Thoracic aorta endothelial cell (primary cell): ENCODE measurements around the gene SETDB1. TPM values are rescaled to one million over a fixed set of nuclear protein-coding genes. Genes with fewer than 3 reads are reported as not detected.

Experiments
- total RNA-seq: library from RNA; depleted of rRNA; stranded (reverse); fragments of >200 nt; gene quantifications from 2 replicates; pipeline ENCODE4 v1.2.3, GENCODE V29; 2012

SETDB1 gene
- total RNA-seq, result 36.7 and 39.6 TPM in 2 replicates

DNA sequence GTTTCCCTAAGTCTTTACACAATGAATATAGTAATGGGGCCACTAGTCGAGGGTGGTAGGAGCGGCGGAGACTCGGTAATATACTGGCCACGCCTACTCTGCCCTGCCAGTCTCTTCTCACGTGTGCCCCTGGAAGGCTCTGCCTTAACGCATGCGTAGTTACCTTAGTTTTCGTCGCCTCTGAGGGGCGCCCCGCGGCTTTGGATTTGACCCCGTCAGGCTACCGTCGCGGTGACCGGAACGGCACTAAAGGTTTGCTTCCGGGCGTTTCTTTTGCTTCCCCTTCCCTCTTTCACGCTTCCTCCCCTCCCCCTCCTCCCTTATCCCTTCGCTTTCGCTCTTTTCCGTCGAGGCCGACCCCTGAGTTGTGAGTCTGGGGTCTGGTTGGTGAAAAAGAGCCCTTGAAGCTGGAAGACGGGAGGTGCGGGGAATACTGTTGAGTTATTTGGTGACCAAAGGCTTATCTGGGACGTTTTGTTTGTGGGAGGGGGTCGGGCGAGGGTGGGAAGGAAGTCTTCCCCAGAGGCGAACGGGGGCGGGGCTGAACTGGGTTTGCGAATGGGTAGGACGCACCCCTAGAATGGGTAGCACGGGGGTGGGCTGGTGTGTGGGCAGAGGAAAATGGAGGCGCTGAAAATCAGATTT, at the start of gene SETDB1:
Gene SETDB1, plus strand, starts transcription at position 267 of the 645 bp plus-strand sequence. CDS start 1,352 bp downstream, outside the sequence.

DNA sequence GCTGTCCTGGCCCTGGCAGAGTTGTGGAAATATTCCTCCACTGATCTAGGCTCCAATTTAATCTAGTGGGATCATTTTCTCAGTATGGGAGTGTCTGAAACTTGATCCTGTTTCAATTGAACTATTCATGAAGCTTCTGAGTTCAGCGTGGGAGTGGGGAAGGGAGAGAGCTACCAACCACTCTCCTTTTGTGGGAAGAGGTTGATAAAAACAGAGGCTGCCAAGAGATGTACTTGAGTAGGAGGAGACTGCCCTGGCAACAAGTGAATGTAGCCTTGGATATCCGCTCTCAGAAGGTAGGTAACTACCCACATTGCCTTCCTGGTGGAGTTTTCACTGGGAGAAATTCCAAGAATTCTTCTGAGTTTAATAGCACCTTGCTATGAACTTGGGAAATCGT, 39.1 kb upstream of the SETDB1 start, which contains the start of gene CTXND2:
Gene CTXND2, plus strand, starts transcription at position 119 of the 400 bp plus-strand sequence. CDS start 25,179 bp downstream, outside the sequence.

DNA sequence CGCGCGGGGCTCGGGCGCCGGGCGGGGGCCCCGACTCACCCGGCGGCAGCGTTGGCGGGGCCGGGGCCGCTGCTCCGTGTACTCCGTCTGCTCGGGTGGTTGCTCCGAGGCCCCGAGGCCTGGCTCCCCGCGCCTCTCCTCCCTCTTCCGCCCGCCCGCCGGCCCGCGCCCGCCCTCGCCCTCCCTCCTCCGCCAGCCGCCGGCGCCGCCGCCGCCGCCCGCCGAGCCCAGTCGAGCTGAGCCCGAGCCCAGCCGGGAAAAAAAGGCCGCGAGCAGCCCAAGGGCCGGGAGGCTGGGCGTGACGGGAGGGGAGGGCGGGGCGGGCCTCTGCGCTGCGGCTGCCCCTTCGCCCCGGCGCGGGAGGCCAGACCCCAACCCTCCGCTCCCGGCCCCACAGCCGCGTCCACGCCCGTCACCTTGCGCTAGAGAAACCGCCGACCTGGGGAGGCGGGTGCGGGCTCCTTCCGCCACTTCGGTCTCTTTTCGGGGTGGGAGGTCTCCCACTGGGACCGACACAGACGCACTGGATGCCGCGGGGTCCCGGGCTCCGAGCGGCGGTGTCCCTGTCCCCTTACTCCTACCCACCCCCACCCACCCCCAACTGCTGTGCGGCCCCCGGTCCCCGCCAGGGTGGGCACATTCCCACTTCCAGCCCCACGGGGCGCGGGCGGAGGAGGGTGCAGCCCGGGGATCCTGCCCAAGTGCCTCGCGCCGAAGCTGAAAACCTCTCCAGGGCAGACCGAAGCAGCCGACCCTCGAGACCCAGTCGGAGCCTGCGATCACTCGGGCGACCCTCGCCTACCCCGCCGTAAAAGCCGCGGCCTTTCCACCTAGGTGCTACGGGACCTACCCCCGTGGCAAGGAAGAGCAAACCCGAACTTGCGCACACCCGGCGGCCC, 48.7 kb downstream of the SETDB1 start, which contains the start of gene CERS2:
Gene CERS2, minus strand, starts transcription at position 256 of the 899 bp plus-strand sequence. CDS start 5,745 bp downstream, outside the sequence.

DNA sequence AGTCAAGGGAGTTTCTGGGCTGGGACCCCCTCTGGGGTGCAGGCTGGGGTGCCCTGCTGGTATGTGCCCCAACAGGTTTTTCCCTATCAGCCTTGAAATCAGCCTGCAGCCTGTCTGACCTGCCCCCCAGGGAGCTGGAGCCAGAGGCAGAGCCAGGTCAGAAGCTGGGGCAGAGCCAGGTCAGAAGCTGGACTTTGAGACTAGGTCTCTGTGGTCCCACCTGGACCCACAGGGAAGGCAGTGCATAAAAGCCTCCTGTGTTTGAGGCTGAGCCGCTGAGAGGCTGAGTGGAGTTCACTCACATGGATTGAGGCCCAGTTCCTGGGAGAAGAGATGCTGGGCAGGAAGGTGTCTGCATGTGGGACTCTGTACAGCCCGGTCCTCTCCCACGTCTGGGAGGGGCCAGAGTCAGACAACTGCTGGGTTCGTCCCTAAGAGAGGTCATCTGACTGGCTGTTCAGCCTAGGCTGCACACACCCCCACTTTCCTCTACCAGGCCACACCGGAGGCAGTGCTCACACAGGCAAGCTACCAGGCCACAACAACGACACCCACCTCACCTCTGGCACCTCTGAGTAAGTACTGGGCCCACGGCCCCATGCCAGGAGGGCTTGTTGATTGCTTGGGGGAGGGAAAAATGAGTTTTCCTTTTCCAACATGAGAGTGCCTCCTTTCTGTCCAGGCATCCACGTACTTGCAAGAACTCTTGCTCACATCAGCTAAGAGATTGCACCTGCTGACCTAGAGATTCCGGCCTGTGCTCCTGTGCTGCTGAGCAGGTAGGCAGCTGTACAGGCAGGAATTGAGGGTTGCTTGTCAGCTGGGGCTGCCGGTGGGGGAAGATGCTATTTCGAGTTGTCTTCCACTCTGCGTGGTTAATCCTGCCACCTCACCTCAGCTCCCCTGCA, 55.9 kb downstream of the SETDB1 start, which contains the start of gene ANXA9:
Gene ANXA9, plus strand, starts transcription at position 488 of the 908 bp plus-strand sequence. CDS start 814 bp downstream, outside the sequence.

DNA sequence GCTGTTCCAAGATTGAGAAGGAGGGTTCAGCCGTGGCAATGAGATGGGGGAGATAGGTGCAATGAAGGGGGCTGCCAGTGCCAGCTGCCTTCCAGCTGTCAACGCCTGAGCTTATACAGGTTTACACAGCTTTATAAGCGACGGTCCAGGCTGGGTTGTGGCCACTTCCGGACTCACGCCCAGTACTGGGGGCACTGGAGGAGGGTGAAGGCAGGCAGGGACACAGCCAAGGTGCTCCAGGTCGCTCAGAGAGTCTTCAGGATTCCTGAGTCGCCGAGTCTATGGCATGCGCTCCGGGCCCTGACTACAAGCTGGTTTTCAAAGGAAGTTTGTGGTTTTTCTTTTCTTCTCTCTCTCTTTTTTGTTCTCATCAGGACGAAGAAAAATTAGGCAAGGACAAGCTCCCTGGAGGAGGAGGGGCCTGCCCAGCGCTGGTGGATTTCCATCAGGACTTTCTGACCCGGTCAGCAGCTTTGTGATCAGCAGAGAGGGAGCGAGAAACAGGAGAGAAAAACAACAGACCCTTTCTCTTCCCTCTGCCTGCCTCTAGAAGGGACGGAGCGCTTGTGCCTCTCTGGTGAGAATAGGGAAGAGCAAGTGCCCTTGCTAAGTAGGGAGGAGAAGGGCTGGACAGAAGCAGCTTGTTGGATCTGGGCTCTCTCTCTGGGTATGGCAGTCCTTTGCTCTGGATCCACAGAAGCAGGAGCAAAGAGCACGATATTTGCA, 80.3 kb downstream of the SETDB1 start, which contains the start of gene MINDY1:
Gene MINDY1, minus strand, starts transcription at position 576 of the 726 bp plus-strand sequence. CDS start 4,285 bp downstream, outside the sequence.

DNA sequence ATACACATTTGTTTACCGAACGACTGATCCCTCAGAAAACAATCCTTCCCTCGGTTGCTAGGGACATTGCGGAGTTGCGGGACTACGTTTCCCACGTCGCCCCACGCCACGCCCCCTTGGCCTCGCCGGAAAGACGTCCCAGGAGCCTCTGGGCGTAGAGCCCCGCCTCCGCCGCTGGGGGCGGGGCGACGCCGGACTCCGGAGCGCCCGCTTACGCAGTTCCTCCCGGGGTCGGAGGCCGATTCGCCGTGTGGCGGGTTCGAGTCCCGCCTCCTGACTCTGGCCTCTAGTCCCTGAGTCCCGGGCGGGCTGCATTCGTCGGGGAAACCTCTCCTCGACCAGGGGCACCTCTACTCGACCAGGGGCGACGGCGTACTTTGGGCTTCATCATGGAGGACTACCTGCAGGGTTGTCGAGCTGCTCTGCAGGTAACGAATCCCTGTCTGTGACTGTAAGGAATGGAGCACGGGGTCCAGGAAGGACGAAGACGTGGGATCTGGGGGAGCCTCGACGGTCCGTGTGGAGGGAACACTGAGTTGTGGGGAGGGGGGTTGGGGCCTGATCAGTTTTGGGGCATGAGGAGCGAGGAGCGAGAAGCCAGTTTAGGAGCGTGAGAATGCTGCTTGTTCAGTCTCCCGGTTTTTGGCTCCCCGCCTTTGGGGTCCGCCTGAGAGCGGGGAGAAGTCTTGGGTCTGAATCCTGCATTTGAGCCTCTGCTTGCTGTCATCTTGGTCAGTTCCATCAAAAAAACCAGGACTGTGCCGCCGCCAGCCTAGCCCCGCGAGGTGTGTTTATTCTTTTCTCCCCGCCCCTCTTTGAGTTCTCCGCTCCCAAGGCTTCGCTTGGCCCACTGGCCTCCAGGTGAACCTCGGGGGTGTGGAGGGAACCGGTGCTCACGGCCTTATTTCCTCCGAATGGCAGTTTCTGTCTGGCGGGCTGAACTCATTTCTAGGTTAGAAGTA, 82.4 kb downstream of the SETDB1 start, which contains the start of gene PRUNE1:
Gene PRUNE1, plus strand, starts transcription at position 206 of the 962 bp plus-strand sequence. Its CDS starts 184 bp downstream, at position 390.

Other genes with a start within 250 kb of the SETDB1 start
- gene GOLPH3L, start 229.2 kb upstream of the SETDB1 start, total RNA-seq, result 41.9 and 50.1 TPM in 2 replicates
- gene HORMAD1, start 205.5 kb upstream of the SETDB1 start, total RNA-seq, result 0.29 TPM in 1 of 2 replicates, not detected in the other
- 32.7 and 35.2 TPM in 2 replicates for gene CTSS, start 160.6 kb upstream of the SETDB1 start, total RNA-seq
- 5.9 and 26.6 TPM in 2 replicates for gene CTSK, start 118.1 kb upstream of the SETDB1 start, total RNA-seq
- gene ARNT, start 49.8 kb upstream of the SETDB1 start, total RNA-seq, result 37.0 and 37.4 TPM in 2 replicates
- gene CTXND2, start 39.2 kb upstream of the SETDB1 start, total RNA-seq, result not detected in 2 replicates
- gene CERS2, start 48.5 kb downstream of the SETDB1 start, total RNA-seq, result 91.1 and 125 TPM in 2 replicates
- not detected in 2 replicates for gene ANXA9, start 55.9 kb downstream of the SETDB1 start, total RNA-seq
- gene MINDY1, start 80.5 kb downstream of the SETDB1 start, total RNA-seq, result 8.8 and 13.3 TPM in 2 replicates
- gene PRUNE1, start 82.1 kb downstream of the SETDB1 start, total RNA-seq, result 8.0 and 8.7 TPM in 2 replicates
- 0.13 and 0.36 TPM in 2 replicates for gene BNIPL, start 110.2 kb downstream of the SETDB1 start, total RNA-seq
- gene C1orf56, start 121.4 kb downstream of the SETDB1 start, total RNA-seq, result 1.7 and 2.9 TPM in 2 replicates
- 78.6 and 80.0 TPM in 2 replicates for gene CDC42SE1, start 133.3 kb downstream of the SETDB1 start, total RNA-seq
- 7.5 and 11.7 TPM in 2 replicates for gene MLLT11, start 134.0 kb downstream of the SETDB1 start, total RNA-seq
- gene GABPB2, start 144.4 kb downstream of the SETDB1 start, total RNA-seq, result 7.0 and 7.5 TPM in 2 replicates
- 15.5 and 16.6 TPM in 2 replicates for gene SEMA6C, start 220.3 kb downstream of the SETDB1 start, total RNA-seq
- gene TNFAIP8L2, start 230.3 kb downstream of the SETDB1 start, total RNA-seq, result not detected in 2 replicates
- 4.8 and 5.3 TPM in 2 replicates for gene LYSMD1, start 239.5 kb downstream of the SETDB1 start, total RNA-seq
- gene SCNM1, start 239.8 kb downstream of the SETDB1 start, total RNA-seq, result 27.0 and 29.0 TPM in 2 replicates
- gene TMOD4, start 249.6 kb downstream of the SETDB1 start, total RNA-seq, result 0.53 TPM in 1 of 2 replicates, not detected in the other